HepG2 (cell line): ENCODE data around the gene NEK11. TPM values are rescaled to one million over a fixed set of nuclear protein-coding genes. Genes with fewer than 3 reads are reported as not detected.

Experiments used
- ATAC-seq: fragments of 200-7000 bp; cut with Tn5 transposase; 3 replicates; pipeline ENCODE4 v1.9.1; 2020; ENCODE audit warnings: mild to moderate bottlenecking, moderate library complexity
- BruUV-seq: library from RNA; stranded (reverse); fragments of 400-500 nt; replicated peaks from 2 replicates; lab custom pipeline; 2021; lab: Mats Ljungman, UMichigan
- CTCF ChIA-PET: fragments of 300-600 bp; formaldehyde crosslinking; extraction: SDS; loops from one replicate; lab custom pipeline; 2021; ENCODE audit warnings: low total read pairs, inconsistent platforms, low intra/inter-chr PET ratio; lab: Yijun Ruan, JAX
- POLR2A ChIA-PET: fragments of 350-600 bp; sonication (Branson Sonifier 250); formaldehyde crosslinking; loops from one replicate; lab custom pipeline; 2020; ENCODE audit warnings: antibody characterized with exemption, inconsistent platforms; lab: Yijun Ruan, JAX
- DNase-seq: peaks from one replicate; pipeline ENCODE4 v3.0.0-alpha.2; 2015; ENCODE audit warnings: low spot score
- FAIRE-seq: peaks from 3 replicates; lab custom pipeline; 2011; peaks lifted over from hg19 to GRCh38; lab: Jason Lieb, UNC
- H2AFZ ChIP-seq: one replicate; pipeline ENCODE4 v1.6.1; 2011; ENCODE audit warnings: low read length, inconsistent platforms
- H3K27ac ChIP-seq: fragments of 300-600 bp; 3 replicates; pipeline ENCODE4 v1.8.0; 2011; ENCODE audit warnings: mixed run types, mild to moderate bottlenecking, mixed read lengths, low read length, inconsistent platforms; ENCODE audit not compliant: insufficient read depth; ENCODE audit errors: extremely low read length
- H3K27me3 ChIP-seq, 2 experiments: fragments of 200-600 bp in 1 of 2; 2 replicates in 1 of 2; 3 replicates in 1 of 2; pipeline versions ENCODE4 v1.6.0 to v1.8.0; 2011; ENCODE audit warnings: low read length in 2 of 2, mild to moderate bottlenecking in 2 of 2, moderate library complexity in 2 of 2, inconsistent platforms in 1 of 2; ENCODE audit not compliant: insufficient read depth in 2 of 2, control insufficient read depth in 1 of 2
- H3K36me3 ChIP-seq, 2 experiments: fragments of 200-600 bp in 1 of 2; replicated peaks in 1 of 2; 2 replicates in 1 of 2; 3 replicates in 1 of 2; pipeline versions ENCODE4 v1.5.1 to v1.8.0; 2011; ENCODE audit warnings: low read length in 2 of 2, inconsistent platforms in 1 of 2; ENCODE audit not compliant: insufficient read depth in 2 of 2, control insufficient read depth in 1 of 2
- H3K4me1 ChIP-seq: 2 replicates; pipeline ENCODE4 v1.5.1; 2012; ENCODE audit warnings: low read length, inconsistent platforms; ENCODE audit not compliant: insufficient read depth
- H3K4me2 ChIP-seq: 2 replicates; pipeline ENCODE4 v1.6.0; 2011; ENCODE audit warnings: low read depth, low read length, inconsistent platforms
- H3K4me3 ChIP-seq, 3 experiments: fragments of 200-600 bp in 1 of 3; sonication (generic), shearing (Covaris generic) in 1 of 3; replicated peaks in 1 of 3; 2 replicates each; pipeline ENCODE4 v1.5.1; 2011 to 2016; ENCODE audit warnings: low read length in 3 of 3, inconsistent platforms in 2 of 3, low read depth in 2 of 3, mild to moderate bottlenecking in 2 of 3, control low read depth in 1 of 3, mixed read lengths in 1 of 3; ENCODE audit not compliant: insufficient read depth in 1 of 3
- H3K79me2 ChIP-seq: one replicate; pipeline ENCODE4 v1.6.1; 2011; ENCODE audit warnings: low read length, inconsistent platforms; ENCODE audit not compliant: insufficient read depth
- H3K9ac ChIP-seq: 2 replicates; pipeline ENCODE4 v1.6.0; 2011; ENCODE audit warnings: mild to moderate bottlenecking, low read depth, low read length, inconsistent platforms; ENCODE audit not compliant: insufficient read depth
- H3K9me3 ChIP-seq: 2 replicates; pipeline ENCODE4 v1.5.1; 2012; ENCODE audit warnings: mild to moderate bottlenecking, low read length
- H4K20me1 ChIP-seq: 2 replicates; pipeline ENCODE4 v1.6.0; 2011; ENCODE audit warnings: inconsistent platforms, mild to moderate bottlenecking, low read length, moderate library complexity; ENCODE audit not compliant: insufficient read depth
- CENPBD1 ChIP-seq: sonication (generic); formaldehyde crosslinking; IDR thresholded peaks from 2 replicates; pipeline ENCODE4 v1.8.0; 2022; ENCODE audit warnings: missing genetic modification reagents, low read depth, mild to moderate bottlenecking, borderline replicate concordance
- CENPT ChIP-seq: sonication (generic); formaldehyde crosslinking; IDR thresholded peaks from 2 replicates; pipeline ENCODE4 v1.8.0; 2022; ENCODE audit warnings: low read depth, mild to moderate bottlenecking, moderate library complexity, missing genetic modification reagents
- CSRNP1 ChIP-seq: sonication (generic); formaldehyde crosslinking; IDR thresholded peaks from 2 replicates; pipeline ENCODE4 v1.8.1; 2023; ENCODE audit warnings: mild to moderate bottlenecking, missing genetic modification reagents
- HCFC1 ChIP-seq: fragments of 150-350 bp; IDR thresholded peaks from 2 replicates; pipeline ENCODE4 v1.6.1; 2014; ENCODE audit warnings: low read depth, low read length
- HNF1B ChIP-seq: sonication (generic); formaldehyde crosslinking; IDR thresholded peaks from 2 replicates; pipeline ENCODE4 v1.5.1; 2020; ENCODE audit warnings: mild to moderate bottlenecking, moderate library complexity, missing genetic modification reagents
- IRX3 ChIP-seq: sonication (generic); formaldehyde crosslinking; IDR thresholded peaks from 2 replicates; pipeline ENCODE4 v1.8.1; 2023; ENCODE audit warnings: mild to moderate bottlenecking, low read depth, missing genetic modification reagents, borderline replicate concordance
- MED1 ChIP-seq: sonication (generic); formaldehyde crosslinking; IDR thresholded peaks from 2 replicates; pipeline ENCODE4 v1.4.0; 2020; ENCODE audit warnings: missing genetic modification reagents
- NFKBIZ ChIP-seq: IDR thresholded peaks from 2 replicates; pipeline ENCODE4 v1.6.1; 2018; ENCODE audit warnings: missing genetic modification reagents, missing compliant biosample characterization
- RNF2 ChIP-seq: fragments of 450-650 bp; conservative IDR thresholded peaks from 2 replicates; pipeline ENCODE4 v1.6.1; 2016; ENCODE audit warnings: low read depth
- SP5 ChIP-seq: IDR thresholded peaks from 2 replicates; pipeline ENCODE4 v1.6.1; 2016; ENCODE audit warnings: low read depth, borderline replicate concordance
- ZBTB4 ChIP-seq: sonication (generic); formaldehyde crosslinking; IDR thresholded peaks from 2 replicates; pipeline ENCODE4 v1.4.0; 2020; ENCODE audit warnings: missing genetic modification reagents, mild to moderate bottlenecking, borderline replicate concordance
- ZNF251 ChIP-seq: sonication (generic); formaldehyde crosslinking; IDR thresholded peaks from 2 replicates; pipeline ENCODE4 v1.9.0; 2021; ENCODE audit warnings: mild to moderate bottlenecking, missing genetic modification reagents
- ZNF770 ChIP-seq: sonication (generic); formaldehyde crosslinking; IDR thresholded peaks from 2 replicates; pipeline ENCODE4 v1.5.0; 2020; ENCODE audit warnings: mild to moderate bottlenecking, missing genetic modification reagents
- ZNF777 ChIP-seq: sonication (generic); formaldehyde crosslinking; IDR thresholded peaks from 2 replicates; pipeline ENCODE4 v1.4.0; 2020; ENCODE audit warnings: missing genetic modification reagents
- WGBS: methylation state at CpG from one replicate; pipeline ENCODE4 v1.1.6; 2017; ENCODE audit warnings: low lambda C conversion rate; 5-methylcytosine and 5-hydroxymethylcytosine counted together
- in situ Hi-C: cut with HindIII; loops from 2 replicates; pipeline ENCODE4 v1.10.0; 2017; ENCODE audit warnings: low pct_unique_long_range_greater_than_20kb; ENCODE audit not compliant: extremely low pct_ligation_motif_present
- intact Hi-C: fragments of 100-400 bp; cut with micrococcal nuclease; formaldehyde crosslinking; loops from one replicate; pipeline ENCODE4 v1.10.0; 2022; ENCODE audit not compliant: unreplicated experiment
- polyA plus RNA-seq, 8 experiments: library from polyadenylated mRNA; depleted of rRNA in 3 of 8; stranded (reverse) in 7 of 8; unstranded in 1 of 8; fragments of >200 nt; fragmentation: Illumina TruSeq in 4 of 8; extraction: Trizol in 4 of 8; gene quantifications; 2 replicates each; pipeline versions ENCODE4 v1.2.1 to v1.2.3, GENCODE V29; 2011 to 2016; ENCODE audit warnings: low read depth in 4 of 8, missing spikeins in 1 of 8, mixed read lengths in 1 of 8; ENCODE audit not compliant: insufficient read depth in 1 of 8
- total RNA-seq, 5 experiments: library from RNA; depleted of rRNA; stranded (reverse); fragments of >200 nt; fragmentation: Illumina TruSeq; extraction: Trizol; gene quantifications; 2 replicates each; pipeline ENCODE4 v1.2.3, GENCODE V29; 2016; ENCODE audit warnings: low read depth in 1 of 5

Gene NEK11
- total and polyA plus RNA-seq, 2 of the 13 experiments (the other 11 are each of a cell fraction or from before 2014, with no cell fraction given) = 0.95 to 2.2 TPM

GRCh38 chr3:131277836-131278497 lies 251.3 kb downstream of the NEK11 start:
- Histone ChIP-seq H3K27ac (no peak overlapping the region), H3K9me3 (no peaks in the 10 kb centered on the region), H3K9ac (no peak overlapping the region), H3K4me1 (no peaks in the 10 kb centered on the region), H3K27me3 (no peaks in the 10 kb centered on the region; a peak in 1 of 5 replicates), H2AFZ (no peak overlapping the region), H3K4me3 (no peak overlapping the region), H3K79me2 (no peaks in the 10 kb centered on the region), H3K4me2 (no peak overlapping the region), H4K20me1 (no peaks in the 10 kb centered on the region), H3K36me3 (no peaks in the 10 kb centered on the region)
- intact Hi-C loops = no loop called here
- FAIRE-seq (no peak), ATAC-seq (no peak), DNase-seq (no peak)
- in situ Hi-C loops = no loop called here
- POLR2A ChIA-PET = no interaction called here
- 86% methylated on average over 2 of the region's 2 CpGs for WGBS
- no TSS peak for BruUV-seq
- CTCF ChIA-PET = no interaction called here
- TF ChIP-seq ZNF251 (CRISPR knock-in tag) = no peak
- TF ChIP-seq ZNF777 (CRISPR knock-in tag) = no peak
- TF ChIP-seq CENPBD1 (CRISPR knock-in tag) = no peak
- TF ChIP-seq ZNF770 (CRISPR knock-in tag) = no peak
- TF ChIP-seq MED1 (CRISPR knock-in tag) = no peak
- TF ChIP-seq ZBTB4 (CRISPR knock-in tag) = no peak
- TF ChIP-seq IRX3 (CRISPR knock-in tag) = no peak
- no peak for TF ChIP-seq SP5 (CRISPR knock-in tag)
- no peak for TF ChIP-seq HCFC1
- TF ChIP-seq RNF2 = no peak
- no peak for TF ChIP-seq NFKBIZ (CRISPR knock-in tag)
- TF ChIP-seq CENPT (CRISPR knock-in tag) = no peak
- TF ChIP-seq HNF1B (CRISPR knock-in tag) = no peak
- no peak for TF ChIP-seq CSRNP1 (CRISPR knock-in tag)
